Measurements from ENCODE around the gene MFAP4.
"Not testable (repeated sequence)": the region's sequence is repeated elsewhere in the genome, so short reads cannot be mapped to it uniquely, and the experiment has no call there.

Gene MFAP4

GRCh38 chr17:19354748-19355147, 32.2 kb downstream of the MFAP4 start:
- no peak for DNase-seq (ENCODE audit: low read depth in 2 of 2, low spot score in 1 of 2)

GRCh38 chr17:19353401-19353800, 33.6 kb downstream of the MFAP4 start:
- not testable (repeated sequence) for DNase-seq (ENCODE audit: low read depth in 2 of 2, low spot score in 1 of 2)

GRCh38 chr17:19348806-19349205, 38.2 kb downstream of the MFAP4 start:
- no peak for DNase-seq (ENCODE audit: low read depth in 2 of 2, low spot score in 1 of 2)

- DNase-seq (ENCODE audit: low read depth in 2 of 2, low spot score in 1 of 2) = no peak
These were observed 38.8 kb downstream of the MFAP4 start for GRCh38 chr17:19348081-19348650.

- DNase-seq (ENCODE audit: low read depth in 2 of 2, low spot score in 1 of 2) = no peak
These were observed 39.5 kb downstream of the MFAP4 start for GRCh38 chr17:19347323-19348080.

GRCh38 chr17:19346351-19347255, 40.4 kb downstream of the MFAP4 start:
- no peak for DNase-seq (ENCODE audit: low read depth in 2 of 2, low spot score in 1 of 2)

GRCh38 chr17:19345486-19346350, 41.3 kb downstream of the MFAP4 start:
- DNase-seq (ENCODE audit: low read depth in 2 of 2, low spot score in 1 of 2) = no peak

- no peak for DNase-seq (ENCODE audit: low read depth in 2 of 2, low spot score in 1 of 2)
These were observed 41.9 kb downstream of the MFAP4 start for GRCh38 chr17:19345067-19345460.

GRCh38 chr17:19344311-19345066, 42.5 kb downstream of the MFAP4 start:
- no peak for DNase-seq (ENCODE audit: low read depth in 2 of 2, low spot score in 1 of 2)

GRCh38 chr17:19343671-19344151, 43.3 kb downstream of the MFAP4 start:
- DNase-seq (ENCODE audit: low read depth in 2 of 2, low spot score in 1 of 2) = no peak

- DNase-seq (ENCODE audit: low read depth in 2 of 2, low spot score in 1 of 2) = no peak
These were observed 43.7 kb downstream of the MFAP4 start for GRCh38 chr17:19343256-19343630.

GRCh38 chr17:19342611-19343255, 44.3 kb downstream of the MFAP4 start:
- DNase-seq (ENCODE audit: low read depth in 2 of 2, low spot score in 1 of 2) = no peak

- no peak for DNase-seq (ENCODE audit: low read depth in 2 of 2, low spot score in 1 of 2)
These were observed 45.1 kb downstream of the MFAP4 start for GRCh38 chr17:19341641-19342610.

GRCh38 chr17:19341211-19341631, 45.8 kb downstream of the MFAP4 start:
- DNase-seq (ENCODE audit: low read depth in 2 of 2, low spot score in 1 of 2) = no peak

- DNase-seq (ENCODE audit: low read depth in 2 of 2, low spot score in 1 of 2) = no peak
These were observed 47.6 kb downstream of the MFAP4 start for GRCh38 chr17:19339341-19339815.

- peak; percentile 20 to 26 for DNase-seq (ENCODE audit: low read depth in 2 of 2, low spot score in 1 of 2)
These were observed 48.7 kb downstream of the MFAP4 start for GRCh38 chr17:19338031-19338990.

- DNase-seq (ENCODE audit: low read depth in 2 of 2, low spot score in 1 of 2) = no peak
These were observed 49.3 kb downstream of the MFAP4 start for GRCh38 chr17:19337712-19338023.

Data from stimulated activated CD8-positive, alpha-beta memory T cell treated with anti-CD3 and anti-CD28 coated beads, Interleukin-4, amount 100 ng/mL, for 4 hours (primary cell).